Smooth muscle cell of the umbilical artery (primary cell): ENCODE results near the gene SUFU. TPM values are rescaled to one million over a fixed set of nuclear protein-coding genes. Genes with fewer than 3 reads are reported as not detected.

Source experiments
- total RNA-seq: library from RNA; depleted of rRNA; stranded (reverse); fragments of >200 nt; gene quantifications from 2 replicates; pipeline ENCODE4 v1.2.3, GENCODE V29; 2014

Gene SUFU
- 4.5 and 8.2 TPM in 2 replicates for total RNA-seq

DNA sequence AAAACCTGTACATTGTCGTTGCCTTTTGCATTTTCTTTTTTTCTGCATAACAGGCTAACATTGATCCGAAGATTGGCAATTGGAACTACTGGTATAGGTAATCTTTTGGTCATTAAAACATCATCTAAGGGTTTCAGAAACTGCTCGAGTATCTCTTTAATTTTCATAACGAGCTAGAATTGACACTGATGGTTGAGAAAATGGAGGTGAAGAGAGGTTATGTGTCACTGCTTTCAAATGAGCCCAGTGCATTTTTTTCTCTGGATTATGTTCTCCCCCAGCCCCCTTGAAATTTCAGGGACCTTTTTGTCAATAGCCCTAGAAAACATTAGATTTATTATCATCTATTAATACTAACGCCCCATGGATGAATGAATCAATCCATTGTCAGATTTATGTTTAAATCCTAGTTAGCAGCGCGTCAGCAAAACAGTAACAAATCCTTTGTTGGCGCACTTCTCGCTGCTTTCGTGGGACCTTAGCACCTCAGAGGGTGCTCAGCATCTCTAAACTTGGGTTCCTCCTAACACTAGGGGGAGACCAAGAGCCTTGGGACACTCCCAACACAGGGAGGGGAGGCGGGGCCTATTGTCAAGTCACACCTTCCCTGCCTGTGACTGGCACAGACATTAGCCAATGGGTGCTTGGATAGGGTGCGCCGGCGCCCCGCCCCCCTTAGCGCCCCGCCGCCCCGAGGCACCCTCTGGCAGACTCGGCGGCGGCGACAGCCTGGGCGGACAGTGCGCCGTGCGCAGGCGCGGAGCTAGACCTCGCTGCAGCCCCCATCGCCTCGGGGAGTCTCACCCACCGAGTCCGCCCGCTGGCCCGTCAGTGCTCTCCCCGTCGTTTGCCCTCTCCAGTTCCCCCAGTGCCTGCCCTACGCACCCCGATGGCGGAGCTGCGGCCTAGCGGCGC is at the start of gene SUFU:
SUFU (plus strand) TSS at position 709 of the 915 bp plus-strand sequence; CDS start at position 890, 181 bp downstream.

DNA sequence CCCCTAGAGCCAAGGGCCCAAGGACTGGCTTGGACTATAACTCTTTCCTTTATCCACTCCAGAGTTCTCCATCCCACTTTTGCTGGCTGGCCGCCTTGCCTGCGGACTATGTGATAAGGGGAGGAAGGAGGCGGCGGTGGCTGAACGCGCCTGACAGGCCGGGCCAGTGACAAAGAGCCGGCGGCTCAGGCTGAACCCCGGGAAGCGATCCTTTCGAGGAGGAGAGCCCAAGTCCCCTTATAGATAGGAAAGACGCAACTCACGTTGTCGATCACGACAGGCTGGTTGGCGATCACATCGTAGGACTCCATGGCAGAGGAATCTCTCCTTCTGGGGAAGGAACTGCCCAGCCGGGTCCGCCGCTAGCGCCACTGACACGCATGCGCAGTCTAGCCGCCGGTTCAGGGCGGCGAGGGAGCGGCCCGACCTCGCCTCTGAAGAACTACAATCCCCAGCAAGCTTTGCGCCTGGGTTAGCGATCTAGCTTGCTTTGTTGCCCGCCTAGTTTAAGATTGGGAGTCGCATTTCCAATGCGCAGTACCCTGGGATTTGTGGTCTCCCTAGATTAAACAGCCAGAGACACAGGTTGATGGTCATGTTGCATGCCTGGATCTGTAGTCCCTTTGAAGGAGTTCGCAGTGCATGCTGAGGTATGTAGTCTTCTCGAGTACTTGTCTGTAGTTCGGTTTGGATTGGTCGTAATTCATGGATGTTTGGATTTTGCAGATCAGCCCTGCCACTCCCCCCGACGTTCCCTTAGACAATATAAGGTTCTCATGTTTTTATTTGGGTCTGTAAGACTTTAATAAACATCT is 1.2 kb upstream of the SUFU start, which contains the start of gene ACTR1A:
ACTR1A (minus strand) TSS at position 376 of the 815 bp plus-strand sequence; CDS start at position 311, 65 bp downstream.

DNA sequence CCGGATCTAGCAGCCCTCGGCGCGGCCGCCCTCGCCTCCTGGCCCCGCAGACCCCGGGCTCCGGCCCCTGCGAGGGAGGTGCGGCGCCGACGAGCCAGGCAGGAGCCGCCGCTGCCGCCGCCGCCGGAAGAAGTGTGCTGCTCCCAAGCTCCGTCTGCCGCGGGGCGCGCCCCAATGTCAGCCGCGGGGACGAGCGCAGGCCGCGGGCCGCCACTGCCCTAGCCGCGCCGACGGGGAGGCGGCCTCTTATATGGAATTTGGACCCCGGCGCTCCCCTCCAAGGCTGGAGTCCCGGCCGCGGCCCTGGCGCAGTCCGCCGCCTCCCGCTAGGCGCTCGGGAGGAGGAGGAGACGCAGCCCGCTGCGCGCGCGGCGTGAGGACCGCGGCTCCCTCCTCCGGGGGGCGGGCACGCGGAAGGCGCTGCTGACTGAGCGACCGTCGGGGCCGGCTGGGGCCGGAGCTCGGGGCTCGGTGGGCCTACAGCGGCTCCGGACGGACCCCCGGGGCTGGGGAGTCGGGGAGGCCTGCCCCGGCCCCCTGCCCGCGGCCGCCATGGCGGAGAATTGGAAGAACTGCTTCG is 140.4 kb downstream of the SUFU start, which contains the start of gene TRIM8:
TRIM8 (plus strand) TSS at position 414 of the 580 bp plus-strand sequence; CDS start at position 553, 139 bp downstream.

Other genes with a start within 250 kb of the SUFU start
- 30.6 and 51.0 TPM in 2 replicates for gene NFKB2, start 108.3 kb upstream of the SUFU start, total RNA-seq
- 2.4 and 12.2 TPM in 2 replicates for gene PSD, start 85.2 kb upstream of the SUFU start, total RNA-seq
- gene FBXL15, start 83.1 kb upstream of the SUFU start, total RNA-seq: 7.7 TPM in 2 replicates
- 36.8 and 49.1 TPM in 2 replicates for gene CUEDC2, start 71.4 kb upstream of the SUFU start, total RNA-seq
- not detected in 2 replicates for gene C10orf95, start 52.4 kb upstream of the SUFU start, total RNA-seq
- 115 and 181 TPM in 2 replicates for gene ACTR1A, start 1.3 kb upstream of the SUFU start, total RNA-seq
- gene TRIM8, start 140.5 kb downstream of the SUFU start, total RNA-seq: 86.4 and 135 TPM in 2 replicates
- gene ARL3, start 210.4 kb downstream of the SUFU start, total RNA-seq: 6.0 and 8.6 TPM in 2 replicates
- gene SFXN2, start 210.7 kb downstream of the SUFU start, total RNA-seq: 2.4 and 6.4 TPM in 2 replicates
- gene WBP1L, start 240.0 kb downstream of the SUFU start, total RNA-seq: 51.3 and 78.7 TPM in 2 replicates